Hypothalamus (tissue), 51 donors: Measurements from ENCODE around the gene AIDA.
"Not testable (repeated sequence)": the region's sequence is repeated elsewhere in the genome, so short reads cannot be mapped to it uniquely, and the experiment has no call there.

Experiments used
- DNase-seq, 51 donors: peaks; one replicate each; lab custom pipeline; 2025; lab: John Stamatoyannopoulos, UW

AIDA gene, protein sequence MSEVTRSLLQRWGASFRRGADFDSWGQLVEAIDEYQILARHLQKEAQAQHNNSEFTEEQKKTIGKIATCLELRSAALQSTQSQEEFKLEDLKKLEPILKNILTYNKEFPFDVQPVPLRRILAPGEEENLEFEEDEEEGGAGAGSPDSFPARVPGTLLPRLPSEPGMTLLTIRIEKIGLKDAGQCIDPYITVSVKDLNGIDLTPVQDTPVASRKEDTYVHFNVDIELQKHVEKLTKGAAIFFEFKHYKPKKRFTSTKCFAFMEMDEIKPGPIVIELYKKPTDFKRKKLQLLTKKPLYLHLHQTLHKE

DNA sequence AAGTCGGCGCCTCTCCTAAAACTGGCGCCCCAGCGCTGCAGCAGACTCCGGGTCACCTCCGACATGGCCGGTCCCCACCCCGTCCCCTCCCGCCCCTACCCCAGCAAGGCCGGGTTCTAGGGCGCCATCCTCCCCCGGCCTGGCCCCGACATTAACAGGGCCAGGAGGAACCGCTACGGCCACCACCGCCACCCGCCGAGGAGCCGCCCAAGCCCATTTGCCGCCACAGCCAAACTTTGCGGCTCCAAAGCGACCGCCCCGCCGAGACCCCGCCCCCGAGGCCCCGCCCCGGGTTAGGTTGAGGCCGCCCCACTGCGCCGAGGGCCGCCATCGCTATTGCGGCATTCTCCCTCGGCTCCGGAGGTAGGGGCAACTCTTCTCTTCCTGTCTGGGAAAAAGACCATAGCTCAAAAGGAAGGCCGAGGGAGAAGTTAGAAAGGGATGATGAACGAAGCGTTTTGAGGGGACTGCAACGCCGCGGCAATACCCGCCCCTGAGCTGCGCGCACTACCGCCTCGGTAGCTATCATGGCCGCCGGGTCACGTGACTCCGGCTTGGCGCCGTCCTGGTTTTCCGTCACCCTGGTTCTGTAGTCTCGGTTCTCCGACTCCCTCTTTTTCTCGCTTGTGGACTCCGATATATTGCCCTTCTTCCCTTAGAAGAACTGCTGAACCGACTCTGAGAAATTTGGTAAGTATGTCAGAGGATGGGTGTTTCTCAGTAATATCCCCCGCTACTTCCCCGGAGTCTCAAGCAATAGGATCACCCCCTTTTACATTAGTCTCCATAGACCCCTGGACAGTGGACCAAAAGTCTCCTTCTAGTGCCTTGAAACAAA is at the start of gene AIDA, which contains the start of gene BROX:
Gene AIDA (minus strand): TSS at position 239 of the 838 bp plus-strand sequence. CDS start 174 bp downstream, at position 65.
Gene BROX (plus strand): TSS at position 312 of the 838 bp plus-strand sequence. CDS start 3,136 bp downstream, outside the sequence.
- DNase-seq = peak; percentile 52 to 99 (median 93)

DNA sequence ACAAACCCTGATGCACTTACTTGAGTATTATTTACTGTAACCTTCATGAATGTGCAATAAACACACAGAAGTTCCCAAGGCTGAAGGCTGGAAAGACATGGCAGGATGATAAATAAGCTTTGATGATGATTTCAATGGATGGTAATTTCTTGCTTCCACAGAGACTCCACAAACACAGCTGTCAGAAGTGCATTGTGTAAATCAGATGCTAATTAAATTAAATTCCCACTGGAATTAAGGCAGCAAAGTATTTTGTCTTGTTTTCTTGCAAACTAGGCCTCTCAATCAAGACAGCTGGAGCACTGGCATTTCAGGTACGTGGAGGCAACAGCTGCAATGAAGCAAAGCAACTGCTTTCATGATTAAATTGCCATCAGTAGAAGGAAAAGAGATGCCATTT is 48.8 kb upstream of the AIDA start:
- no peak for DNase-seq

DNA sequence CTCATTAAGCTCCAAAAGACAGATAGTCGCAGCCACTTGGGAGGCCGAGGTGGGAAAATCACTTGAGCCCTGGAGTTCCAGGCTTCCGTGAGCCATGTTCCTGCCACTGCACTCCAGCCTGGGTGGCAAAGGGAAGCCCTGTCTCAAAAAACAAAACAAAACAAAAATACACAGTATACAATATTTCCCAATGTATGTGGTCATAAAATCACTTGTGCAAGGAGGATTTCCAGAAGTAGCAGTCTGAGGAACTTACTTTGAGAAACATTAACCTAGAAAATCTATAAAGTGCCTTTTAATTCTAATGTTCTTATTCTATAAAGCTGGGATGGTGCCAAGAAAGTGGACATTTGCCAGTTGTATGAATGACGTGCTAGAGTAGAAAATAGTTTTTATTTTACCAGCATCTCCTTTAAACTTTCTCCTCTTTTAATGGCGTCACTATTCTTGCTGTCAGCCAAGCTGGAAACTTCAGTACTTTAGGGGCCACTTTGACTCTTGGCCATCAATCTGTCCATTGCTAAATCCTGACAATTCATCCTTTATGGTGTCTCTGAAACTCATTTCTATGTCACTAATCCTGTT is 47.3 kb upstream of the AIDA start:
- no peak for DNase-seq

DNA sequence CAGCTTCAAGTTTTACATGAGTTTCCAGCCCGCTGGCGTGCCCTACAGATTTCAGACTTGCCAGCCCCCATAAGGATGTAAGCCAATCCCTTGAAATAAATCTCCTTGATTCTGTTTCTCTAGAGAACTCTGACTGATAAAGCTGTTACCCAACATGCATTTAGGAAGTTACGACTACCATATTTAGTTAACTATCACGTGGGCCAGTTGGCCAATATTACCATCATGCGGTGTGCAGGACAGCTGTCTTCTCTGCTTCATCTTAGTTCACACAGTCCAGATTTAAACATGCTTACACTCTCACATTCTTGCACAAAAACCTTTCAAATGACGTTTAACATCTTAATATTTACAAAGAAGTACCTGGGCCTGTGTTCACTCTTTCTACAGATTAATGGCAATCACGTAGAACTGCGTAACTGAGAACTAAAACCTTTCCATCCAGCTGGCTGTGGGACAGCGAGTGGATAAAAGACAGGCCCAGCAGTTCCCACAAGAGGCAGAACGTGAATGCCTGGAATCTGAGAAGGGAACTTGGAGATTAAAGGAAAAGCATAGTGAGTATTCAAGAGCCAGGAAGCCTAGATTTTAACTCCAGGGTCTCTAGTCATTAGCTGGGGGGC is 45.5 kb upstream of the AIDA start:
- peak in 1 of 51 donors; percentile 11 for DNase-seq

DNA sequence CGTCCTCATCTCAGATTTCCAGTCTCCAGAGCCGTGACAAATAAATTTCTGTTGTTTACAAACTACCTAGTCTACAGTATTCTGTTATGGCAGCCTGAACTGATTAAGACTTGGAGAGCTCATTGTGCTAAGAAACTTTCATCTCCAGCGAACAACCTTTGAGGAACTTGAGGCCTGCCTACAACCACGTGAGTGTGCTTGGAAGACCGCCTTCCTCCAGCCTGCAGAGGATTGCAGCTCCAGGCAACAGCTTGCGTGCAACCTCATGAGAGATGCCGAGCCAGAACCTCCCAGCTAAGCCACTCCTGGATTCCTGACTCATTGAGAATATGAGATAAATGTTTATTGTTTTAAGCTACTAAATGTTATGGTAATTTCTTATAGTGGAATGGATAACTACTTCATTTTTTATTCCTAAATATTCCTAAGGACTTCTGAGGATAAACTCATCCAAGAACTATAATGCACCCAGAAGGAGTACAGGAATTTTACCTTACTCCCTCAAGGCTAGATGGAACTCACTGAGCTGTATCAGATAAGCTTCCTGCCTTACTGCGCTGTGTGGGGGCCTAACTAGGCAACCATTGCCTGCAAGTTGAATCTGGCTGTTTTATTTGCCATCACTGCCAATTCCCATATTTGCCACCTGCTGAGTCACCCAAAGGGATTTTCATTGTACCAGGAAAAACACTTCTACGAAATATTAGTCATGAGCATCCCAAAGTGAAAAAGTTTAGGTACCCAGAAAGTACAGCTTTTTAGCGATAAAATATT is 42.3 kb upstream of the AIDA start:
- DNase-seq = peak in 12 of 51 donors; percentile 5 to 30 (median 24)

DNA sequence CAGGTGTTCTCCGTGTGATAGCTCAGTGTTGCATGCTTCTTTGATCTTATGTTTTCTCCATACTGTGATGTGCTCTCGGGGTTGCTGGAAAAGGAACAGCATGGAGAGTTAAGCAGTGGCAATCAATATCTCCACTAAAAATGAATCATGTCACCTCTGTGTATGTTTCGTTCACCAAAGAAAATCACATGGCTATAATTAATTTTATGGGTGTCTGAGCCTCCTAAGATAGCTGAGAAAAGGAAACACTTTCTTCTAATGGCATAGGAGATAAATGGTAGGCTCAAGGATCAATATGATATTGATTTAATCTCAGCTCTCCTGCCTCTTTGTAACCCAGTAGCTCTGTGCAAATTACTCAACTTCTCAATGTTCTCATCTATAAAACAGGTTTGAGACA is 39.0 kb upstream of the AIDA start:
- no peak for DNase-seq

DNA sequence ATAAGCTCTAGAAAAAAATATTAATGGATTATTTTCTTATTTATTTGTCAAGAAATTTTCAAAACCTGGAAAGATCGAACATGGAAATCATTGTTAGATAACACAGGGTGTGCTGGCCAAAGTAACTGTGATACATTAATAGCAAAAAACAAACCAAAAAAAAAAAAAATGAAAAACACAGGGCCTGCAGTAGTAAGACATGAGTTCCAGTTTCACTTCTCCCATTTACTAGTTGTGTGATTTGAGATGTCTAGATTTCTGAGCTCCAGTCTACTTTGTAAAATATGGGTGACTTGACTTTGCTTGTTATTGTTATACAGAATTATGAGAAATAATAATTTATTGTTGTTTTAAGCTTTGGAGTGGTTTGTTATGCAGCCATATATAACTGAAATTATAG is 38.4 kb upstream of the AIDA start:
- no peak for DNase-seq

DNA sequence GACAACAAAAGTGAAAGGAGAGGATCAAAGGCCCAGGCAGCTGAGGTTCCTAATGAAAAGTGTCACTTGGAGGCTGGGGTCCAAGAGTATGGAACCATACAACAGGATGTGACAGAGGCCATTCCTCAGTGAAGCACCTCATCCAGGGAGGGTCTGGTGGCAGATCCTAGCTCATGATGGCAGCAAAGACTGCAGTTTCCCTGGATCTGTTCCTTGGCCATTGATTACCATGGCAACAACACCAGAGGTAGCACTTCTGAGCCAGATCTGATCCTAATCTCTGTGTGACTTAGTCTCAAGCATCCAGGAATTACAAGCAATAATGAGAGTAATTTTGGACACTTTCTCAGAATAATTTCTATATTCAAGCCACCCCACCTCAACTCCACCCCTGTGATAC is 37.6 kb upstream of the AIDA start:
- peak in 1 of 51 donors; percentile 10 for DNase-seq

DNA sequence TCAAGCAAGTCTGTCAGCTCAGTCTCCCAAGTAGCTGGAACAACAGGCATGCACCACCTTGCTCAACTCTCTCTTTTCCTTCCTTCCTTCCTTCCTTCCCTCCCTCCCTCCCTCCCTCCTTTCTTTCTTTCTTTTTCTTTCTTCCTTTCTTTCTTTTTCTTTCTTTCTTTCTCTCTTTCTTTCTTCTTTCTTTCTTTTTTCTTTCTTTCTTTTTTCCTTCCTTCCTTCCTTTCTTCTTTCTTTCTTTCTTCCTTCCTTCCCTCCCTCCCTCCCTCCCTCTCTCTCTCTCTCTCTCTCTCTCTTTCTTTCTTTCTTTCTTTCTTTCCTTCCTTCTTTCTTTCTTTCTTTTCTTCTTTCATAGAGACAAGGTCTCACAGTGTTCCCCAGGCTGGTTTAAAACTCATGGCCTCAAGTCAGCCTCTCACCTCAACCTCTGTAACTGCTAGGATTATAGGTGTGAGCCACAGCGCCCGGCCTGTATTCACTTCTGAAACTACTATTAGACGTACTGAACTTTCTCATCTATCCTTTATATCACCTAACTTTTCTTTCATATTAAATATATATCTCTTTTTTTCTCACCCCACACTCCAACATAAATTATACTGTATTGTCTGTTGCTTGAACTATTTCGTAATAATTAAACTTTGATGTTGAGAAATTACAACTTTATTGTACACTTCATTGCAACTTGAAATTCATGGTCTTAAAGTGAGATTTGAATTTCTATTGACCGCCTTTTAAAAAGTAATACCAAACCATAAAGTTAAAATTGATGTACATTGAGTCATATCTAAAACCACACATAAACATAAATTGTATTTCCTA is 29.6 kb upstream of the AIDA start:
- DNase-seq = not testable (repeated sequence)

DNA sequence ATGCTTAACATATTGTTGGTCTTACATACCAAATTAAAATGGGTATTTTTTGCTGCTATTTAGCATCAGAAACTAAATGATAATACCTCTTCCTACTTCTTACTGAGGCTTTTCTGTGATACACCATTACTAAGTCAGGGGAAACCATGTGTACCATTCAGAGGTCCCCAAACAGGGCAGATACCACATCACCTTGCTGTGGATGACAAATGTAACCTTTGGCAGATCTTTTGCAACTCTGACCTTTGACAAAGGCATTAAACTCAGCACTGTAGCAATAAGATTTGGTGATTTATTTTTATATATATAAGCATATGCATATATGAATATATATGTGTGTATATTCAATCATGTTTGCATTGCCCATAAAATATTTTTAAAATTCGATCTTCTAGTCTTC is 27.6 kb upstream of the AIDA start:
- no peak for DNase-seq

DNA sequence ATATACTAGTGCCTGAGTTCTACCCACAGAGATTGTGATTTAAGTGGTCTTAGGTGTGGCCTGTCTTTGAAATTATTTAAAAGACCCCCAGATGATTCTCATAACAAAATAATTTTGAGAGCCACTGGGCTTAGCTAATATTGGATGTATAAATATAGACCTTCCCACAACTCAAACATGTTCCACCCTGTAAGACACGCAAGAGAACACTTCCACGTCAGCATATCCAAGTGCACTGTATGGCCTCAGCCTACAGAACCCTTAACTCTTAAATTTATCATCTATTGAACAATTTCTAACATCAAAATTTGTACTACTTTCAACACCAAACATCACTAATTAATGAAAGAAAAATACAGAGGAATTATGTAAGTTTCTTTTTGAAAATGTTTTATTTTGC is 27.2 kb upstream of the AIDA start:
- DNase-seq = no peak

DNA sequence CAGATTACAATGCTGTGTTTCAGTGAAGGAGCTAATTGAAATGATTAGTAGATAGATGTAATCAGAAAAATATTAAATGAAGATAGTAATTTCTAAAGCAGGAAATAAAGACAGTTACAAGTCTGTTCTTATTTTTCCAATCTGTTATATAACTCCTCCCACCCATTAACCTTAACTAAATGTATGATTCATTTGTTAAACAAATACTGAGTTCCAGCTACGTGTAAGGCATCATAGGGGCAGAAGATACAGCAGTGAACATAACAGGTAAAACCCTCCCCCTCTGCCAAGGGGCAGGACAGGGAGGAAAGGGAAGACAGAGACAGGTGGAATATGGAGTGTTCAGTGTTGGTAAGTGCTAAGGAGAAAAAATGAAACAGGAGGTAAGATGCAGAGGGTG is 24.7 kb upstream of the AIDA start, which contains the start of gene FAM177B:
Gene FAM177B (plus strand): TSS at position 231 of the 400 bp plus-strand sequence. CDS start 9,344 bp downstream, outside the sequence.
- DNase-seq = no peak

DNA sequence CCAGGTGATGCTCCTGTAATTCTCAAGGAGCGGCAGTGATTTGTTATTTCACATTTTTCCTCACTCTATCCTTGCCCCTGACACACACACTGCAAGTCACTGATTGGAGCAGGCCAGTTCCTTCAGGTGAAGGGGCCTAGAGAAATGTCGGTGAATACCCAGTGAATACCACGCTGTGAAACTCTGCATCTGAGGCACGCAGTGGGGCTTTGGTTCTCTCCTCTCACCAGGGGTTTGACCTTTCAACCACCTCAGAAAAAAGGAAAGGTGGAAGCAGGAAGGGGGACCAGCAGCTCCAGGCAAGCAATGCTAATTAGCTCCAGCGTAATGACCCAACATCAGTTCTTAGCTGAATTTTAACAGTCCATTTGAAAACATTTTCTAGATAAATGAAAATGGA is 24.2 kb upstream of the AIDA start:
- DNase-seq = no peak

DNA sequence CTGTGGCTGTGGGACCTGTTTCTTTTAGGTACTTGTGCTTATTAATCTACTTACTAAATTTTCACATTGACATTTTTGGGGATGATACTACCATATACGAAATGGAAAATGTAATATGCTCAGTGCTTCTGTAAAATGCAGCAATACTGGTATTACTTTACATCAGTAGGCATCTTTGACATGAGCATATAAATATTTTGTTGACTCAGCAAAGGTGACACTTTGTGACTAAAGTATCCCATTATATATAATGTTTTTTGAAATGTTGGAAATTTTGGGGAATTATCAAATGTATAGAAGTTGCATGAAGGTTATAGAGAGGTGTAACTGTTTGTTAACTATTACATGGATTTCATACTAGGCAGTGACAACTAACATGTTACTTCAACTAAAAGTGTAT is 22.4 kb upstream of the AIDA start:
- DNase-seq = no peak

DNA sequence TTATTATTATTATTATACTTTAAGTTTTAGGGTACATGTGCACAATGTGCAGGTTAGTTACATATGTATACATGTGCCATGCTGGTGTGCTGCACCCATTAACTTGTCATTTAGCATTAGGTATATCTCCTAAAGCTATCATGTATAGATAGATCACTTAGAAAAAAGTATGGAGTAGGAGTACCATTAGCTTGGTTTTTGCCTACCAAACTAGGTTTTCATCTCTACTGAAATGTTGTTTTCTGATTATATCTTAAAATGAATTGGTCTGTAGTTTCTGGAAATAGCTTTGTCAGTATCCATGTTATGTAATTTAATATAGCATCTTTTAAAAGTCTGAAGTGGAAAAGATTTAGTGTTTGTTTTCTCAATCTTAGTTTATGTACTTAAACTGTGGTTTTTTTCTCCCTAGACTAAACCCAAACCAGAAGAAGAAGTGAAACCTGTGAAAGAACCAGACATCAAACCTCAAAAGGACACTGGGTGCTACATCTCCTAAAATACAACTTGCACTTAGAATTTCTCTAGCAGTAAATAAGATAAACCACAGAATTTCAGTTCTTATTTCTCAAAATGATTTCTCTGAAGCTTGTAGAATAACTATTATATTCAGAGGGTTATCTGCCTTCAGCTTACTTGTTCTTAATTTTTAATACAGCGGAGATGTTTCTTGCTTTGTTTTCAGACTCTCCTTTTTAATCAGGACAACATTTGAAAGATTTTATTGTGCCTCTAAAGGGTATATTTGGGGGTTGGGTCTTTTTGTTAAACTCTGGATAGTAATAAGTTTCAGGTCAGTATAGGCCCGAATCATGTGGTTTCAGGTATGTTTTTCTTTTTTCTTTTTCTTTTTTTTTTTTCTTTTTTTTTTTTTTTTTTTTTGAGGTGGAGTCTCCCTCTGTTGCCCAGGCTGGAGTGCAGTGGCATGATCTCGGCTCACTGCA is 20.2 kb upstream of the AIDA start:
- DNase-seq = no peak

DNA sequence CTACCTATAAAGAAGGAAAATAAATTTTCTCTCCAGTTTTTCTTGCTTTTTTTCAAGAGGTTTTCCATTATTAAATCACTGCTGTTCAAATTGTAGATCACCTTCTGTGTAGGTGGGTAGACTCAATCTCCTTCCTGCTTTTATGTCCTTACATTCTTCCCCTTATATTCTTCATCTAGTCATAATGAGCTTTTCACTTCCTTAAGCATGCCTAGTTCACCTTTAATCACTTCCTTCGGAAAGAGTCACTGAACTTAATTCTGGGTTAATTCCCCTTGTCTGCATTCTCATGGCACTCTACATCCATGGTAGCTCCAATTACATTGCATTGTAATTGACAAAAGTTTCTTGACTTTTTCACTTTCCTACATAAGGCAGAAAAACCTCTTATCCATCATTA is 18.6 kb upstream of the AIDA start:
- no peak for DNase-seq

DNA sequence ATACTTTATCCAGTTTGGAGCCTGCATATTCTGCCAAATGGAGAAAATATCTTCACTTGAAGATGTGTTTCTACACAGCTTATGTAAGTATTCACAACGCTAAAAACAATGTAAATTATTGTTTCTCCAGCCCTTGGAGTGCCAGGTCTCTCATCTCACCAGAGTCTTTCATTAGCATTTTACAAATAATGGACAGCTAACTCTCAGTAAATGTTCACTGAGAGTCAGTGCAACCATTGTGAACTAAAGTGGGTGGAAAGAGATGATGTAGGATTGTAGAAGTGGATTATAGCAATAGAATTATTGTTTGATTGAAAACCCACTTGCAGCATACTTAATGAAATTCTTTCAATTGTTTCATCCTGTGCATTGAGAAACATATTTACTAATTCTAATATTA is 16.5 kb upstream of the AIDA start:
- peak in 2 of 51 donors; percentile 16 to 25 for DNase-seq

DNA sequence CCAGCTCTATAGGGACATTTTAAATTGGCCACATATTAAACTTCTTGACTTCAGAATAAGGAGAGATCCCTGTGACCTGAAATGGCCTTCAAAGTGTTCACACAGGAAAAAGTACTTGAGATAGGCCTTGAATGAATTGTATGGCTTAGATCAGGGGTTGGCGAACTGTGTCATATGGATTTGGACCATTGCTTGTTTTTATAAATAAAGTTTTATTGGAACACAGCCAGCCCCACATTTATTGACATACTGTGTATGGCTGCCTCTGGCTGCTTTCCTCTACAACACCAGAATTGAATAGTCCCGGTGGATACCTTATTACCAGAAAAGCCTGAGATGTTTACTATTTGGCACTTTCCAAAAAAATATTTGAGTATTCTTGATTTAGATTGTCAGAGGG is 4.1 kb upstream of the AIDA start:
- no peak for DNase-seq
